AG04449 (cell line): ENCODE data around the gene SLC22A5.
A peak's percentile ranks its signal among the peaks of the same experiment; 100 is the strongest.
"Not testable (repeated sequence)": the region's sequence is repeated elsewhere in the genome, so short reads cannot be mapped to it uniquely, and the experiment has no call there.

Experiments used
- CTCF ChIA-PET: fragments of 350-600 bp; formaldehyde crosslinking; extraction: SDS; loops from one replicate; lab custom pipeline; 2021; ENCODE audit warnings: antibody characterized with exemption; lab: Yijun Ruan, JAX
- POLR2A ChIA-PET: fragments of 400-600, 350-600 bp; formaldehyde crosslinking; extraction: SDS; loops from one replicate; lab custom pipeline; 2020; ENCODE audit warnings: antibody characterized with exemption, inconsistent platforms; lab: Yijun Ruan, JAX
- DNase-seq: peaks from one replicate; pipeline ENCODE4 v3.0.0-alpha.2; 2010; ENCODE audit warnings: low read depth, low spot score
- H3K4me3 ChIP-seq: 2 replicates; pipeline ENCODE4 v1.5.1; 2011; ENCODE audit warnings: low read depth, mild to moderate bottlenecking, control low read depth, low read length
- CTCF ChIP-seq: IDR thresholded peaks from one replicate; pipeline ENCODE4 v1.5.1; 2011; ENCODE audit warnings: mild to moderate bottlenecking, moderate library complexity, low read length, control low read depth, inconsistent platforms; ENCODE audit not compliant: insufficient read depth; ENCODE audit errors: missing control alignments

The SLC22A5 gene

GRCh38 chr5:132435447-132435846 is 65.9 kb downstream of the SLC22A5 start:
- TF ChIP-seq CTCF, result no peak
- CTCF ChIA-PET, result interaction anchor here (1.4 to 4.5 kb wide), 4 partner anchors 9 to 65 kb away, joined by 3 to 18 read pairs (median 6); no protein-coding TSS in a partner anchor
- no peak overlapping the region for H3K4me3 ChIP-seq
- POLR2A ChIA-PET, result no interaction called here
- DNase-seq, result no peak

- TF ChIP-seq CTCF, result no peak
- H3K4me3 ChIP-seq, result no peak overlapping the region
- ChIA-PET CTCF (interaction anchor here (0.9 to 4.5 kb wide), 7 partner anchors 9 to 65 kb away, joined by 3 to 18 read pairs (median 4); no protein-coding TSS in a partner anchor), POLR2A (interaction anchor here (3.0 kb wide), 1 partner anchor 55 kb away, joined by 15 read pairs; the partner anchor contains the start of gene IRF1)
- DNase-seq, result no peak
These were observed 66.4 kb downstream of the SLC22A5 start for GRCh38 chr5:132435886-132436285.

- POLR2A ChIA-PET, result interaction anchor here (3.0 kb wide), 1 partner anchor 54 kb away, joined by 15 read pairs; the partner anchor contains the start of gene IRF1
- no peak for TF ChIP-seq CTCF
- no peak overlapping the region for H3K4me3 ChIP-seq
- no peak for DNase-seq
- CTCF ChIA-PET, result interaction anchor here (0.9 to 4.5 kb wide), 7 partner anchors 8 to 64 kb away, joined by 3 to 18 read pairs (median 4); no protein-coding TSS in a partner anchor
These were observed 67.4 kb downstream of the SLC22A5 start for GRCh38 chr5:132436936-132437335.

GRCh38 chr5:132437604-132438266 is 68.2 kb downstream of the SLC22A5 start:
- no peak for TF ChIP-seq CTCF
- H3K4me3 ChIP-seq, result no peak overlapping the region
- ChIA-PET CTCF (interaction anchor here (1.5 to 4.5 kb wide), 5 partner anchors 9 to 63 kb away, joined by 3 to 18 read pairs (median 8); no protein-coding TSS in a partner anchor), POLR2A (interaction anchor here (1.0 to 3.0 kb wide), 2 partner anchors 19 to 53 kb away, joined by 3 to 15 read pairs; partner anchors contain the start of gene IRF1)
- peak; percentile 85 for DNase-seq

GRCh38 chr5:132438267-132438645 is 68.7 kb downstream of the SLC22A5 start:
- ChIA-PET CTCF (interaction anchor here (1.6 to 4.5 kb wide), 4 partner anchors 9 to 62 kb away, joined by 6 to 18 read pairs (median 10); no protein-coding TSS in a partner anchor), POLR2A (interaction anchor here (1.0 to 3.0 kb wide), 2 partner anchors 19 to 52 kb away, joined by 3 to 15 read pairs; partner anchors contain the start of gene IRF1)
- DNase-seq, H3K4me3 ChIP-seq: not testable (repeated sequence)

- POLR2A ChIA-PET, result interaction anchor here (0.9 to 3.0 kb wide), 5 partner anchors 10 to 59 kb away, joined by 4 to 15 read pairs (median 5); partner anchors contain the start of gene IRF1
- no peak overlapping the region for H3K4me3 ChIP-seq
- DNase-seq, result no peak
- no peak for TF ChIP-seq CTCF
- CTCF ChIA-PET, result interaction anchor here (1.0 to 4.5 kb wide), 9 partner anchors 10 to 62 kb away, joined by 3 to 18 read pairs (median 5); no protein-coding TSS in a partner anchor
These were observed 69.4 kb downstream of the SLC22A5 start for GRCh38 chr5:132438917-132439316.
